Activated naive CD8-positive, alpha-beta T cell (primary cell): Measurements from ENCODE around the gene KIAA1671.

Experiments used
- H3K27ac Mint-ChIP-seq: one replicate; pipeline ENCODE4 v1.8.0; 2021; ENCODE audit warnings: mixed read lengths
- H3K27me3 Mint-ChIP-seq: one replicate; pipeline ENCODE4 v1.8.0; 2021; ENCODE audit warnings: mixed read lengths
- H3K36me3 Mint-ChIP-seq: one replicate; pipeline ENCODE4 v1.8.0; 2021; ENCODE audit warnings: mixed read lengths
- H3K4me1 Mint-ChIP-seq: one replicate; pipeline ENCODE4 v1.8.0; 2021; ENCODE audit warnings: low read depth, mixed read lengths
- H3K4me3 Mint-ChIP-seq: one replicate; pipeline ENCODE4 v1.8.0; 2021; ENCODE audit warnings: mild to moderate bottlenecking, mixed read lengths
- H3K9me3 Mint-ChIP-seq: one replicate; pipeline ENCODE4 v1.8.0; 2021; ENCODE audit warnings: low read depth, mixed read lengths

KIAA1671 gene

GRCh38 chr22:25007444-25008106 lies 55.1 kb downstream of the KIAA1671 start:
- H3K36me3 Mint-ChIP-seq, result no peaks in the 10 kb centered on the region
- no peaks in the 10 kb centered on the region for H3K4me1 Mint-ChIP-seq
- no peak overlapping the region for H3K4me3 Mint-ChIP-seq
- H3K9me3 Mint-ChIP-seq, result no peaks in the 10 kb centered on the region
- no peaks in the 10 kb centered on the region for H3K27me3 Mint-ChIP-seq
- H3K27ac Mint-ChIP-seq, result no peak overlapping the region

- Mint-ChIP-seq H3K4me1 (no peaks in the 10 kb centered on the region), H3K27ac (no peak overlapping the region), H3K36me3 (no peaks in the 10 kb centered on the region), H3K4me3 (no peak overlapping the region), H3K9me3 (no peaks in the 10 kb centered on the region), H3K27me3 (no peaks in the 10 kb centered on the region)
Measured at GRCh38 chr22:25008666-25009065, 56.1 kb downstream of the KIAA1671 start.

GRCh38 chr22:25012741-25013143 lies 60.2 kb downstream of the KIAA1671 start:
- Mint-ChIP-seq H3K4me3 (no peak overlapping the region), H3K27ac (no peak overlapping the region), H3K36me3 (no peaks in the 10 kb centered on the region), H3K4me1 (no peaks in the 10 kb centered on the region), H3K27me3 (no peaks in the 10 kb centered on the region), H3K9me3 (no peaks in the 10 kb centered on the region)

GRCh38 chr22:25013607-25014006 lies 61.1 kb downstream of the KIAA1671 start:
- H3K4me1 Mint-ChIP-seq, result no peaks in the 10 kb centered on the region
- no peak overlapping the region for H3K4me3 Mint-ChIP-seq
- no peaks in the 10 kb centered on the region for H3K36me3 Mint-ChIP-seq

GRCh38 chr22:25014896-25015755 lies 62.6 kb downstream of the KIAA1671 start:
- no peaks in the 10 kb centered on the region for H3K4me1 Mint-ChIP-seq
- H3K36me3 Mint-ChIP-seq, result no peaks in the 10 kb centered on the region
- H3K4me3 Mint-ChIP-seq, result no peak overlapping the region
- no peak overlapping the region for H3K27ac Mint-ChIP-seq
- no peaks in the 10 kb centered on the region for H3K27me3 Mint-ChIP-seq
- no peaks in the 10 kb centered on the region for H3K9me3 Mint-ChIP-seq

More at GRCh38 chr22:25013607-25014006, 61.1 kb downstream of the KIAA1671 start:
- no peak overlapping the region for H3K27ac Mint-ChIP-seq
- no peaks in the 10 kb centered on the region for H3K9me3 Mint-ChIP-seq
- H3K27me3 Mint-ChIP-seq, result no peaks in the 10 kb centered on the region

GRCh38 chr22:25016311-25016710 lies 63.8 kb downstream of the KIAA1671 start:
- Mint-ChIP-seq H3K4me3 (no peak overlapping the region), H3K9me3 (no peaks in the 10 kb centered on the region), H3K4me1 (no peaks in the 10 kb centered on the region), H3K27me3 (peaks cover 5% of the 10 kb centered on the region), H3K27ac (no peak overlapping the region), H3K36me3 (no peaks in the 10 kb centered on the region)

- Mint-ChIP-seq H3K27me3 (peaks cover 5% of the 10 kb centered on the region), H3K9me3 (no peaks in the 10 kb centered on the region)
Measured at GRCh38 chr22:25018009-25018408, 65.5 kb downstream of the KIAA1671 start.

GRCh38 chr22:25019427-25020184 lies 67.1 kb downstream of the KIAA1671 start:
- Mint-ChIP-seq H3K4me3 (no peak overlapping the region), H3K36me3 (no peaks in the 10 kb centered on the region), H3K27me3 (peaks cover 5% of the 10 kb centered on the region), H3K27ac (no peak overlapping the region), H3K9me3 (no peaks in the 10 kb centered on the region), H3K4me1 (no peaks in the 10 kb centered on the region)

More at GRCh38 chr22:25018009-25018408, 65.5 kb downstream of the KIAA1671 start:
- no peaks in the 10 kb centered on the region for H3K4me1 Mint-ChIP-seq
- H3K27ac Mint-ChIP-seq, result no peak overlapping the region
- H3K4me3 Mint-ChIP-seq, result no peak overlapping the region
- no peaks in the 10 kb centered on the region for H3K36me3 Mint-ChIP-seq

GRCh38 chr22:25021409-25021808 lies 68.9 kb downstream of the KIAA1671 start:
- no peaks in the 10 kb centered on the region for H3K9me3 Mint-ChIP-seq
- no peak overlapping the region for H3K4me3 Mint-ChIP-seq
- no peaks in the 10 kb centered on the region for H3K36me3 Mint-ChIP-seq
- peaks cover 5% of the 10 kb centered on the region for H3K27me3 Mint-ChIP-seq
- no peak overlapping the region for H3K27ac Mint-ChIP-seq
- peaks cover 4% of the 10 kb centered on the region for H3K4me1 Mint-ChIP-seq

GRCh38 chr22:25021976-25022711 lies 69.6 kb downstream of the KIAA1671 start:
- Mint-ChIP-seq H3K4me3 (no peak overlapping the region), H3K36me3 (no peaks in the 10 kb centered on the region), H3K27ac (no peak overlapping the region), H3K9me3 (no peaks in the 10 kb centered on the region), H3K27me3 (peaks cover 5% of the 10 kb centered on the region), H3K4me1 (peaks cover 4% of the 10 kb centered on the region)

- H3K36me3 Mint-ChIP-seq, result no peaks in the 10 kb centered on the region
- H3K4me3 Mint-ChIP-seq, result no peak overlapping the region
- peaks cover 5% of the 10 kb centered on the region for H3K27me3 Mint-ChIP-seq
- H3K4me1 Mint-ChIP-seq, result peaks cover 4% of the 10 kb centered on the region
- no peak overlapping the region for H3K27ac Mint-ChIP-seq
- H3K9me3 Mint-ChIP-seq, result no peaks in the 10 kb centered on the region
Measured at GRCh38 chr22:25023879-25024278, 71.4 kb downstream of the KIAA1671 start.

GRCh38 chr22:25024895-25025294 lies 72.4 kb downstream of the KIAA1671 start:
- Mint-ChIP-seq H3K9me3 (no peaks in the 10 kb centered on the region), H3K4me1 (peaks cover 4% of the 10 kb centered on the region), H3K36me3 (no peaks in the 10 kb centered on the region), H3K27ac (no peak overlapping the region), H3K27me3 (peaks cover 5% of the 10 kb centered on the region), H3K4me3 (no peak overlapping the region)

GRCh38 chr22:25025491-25026400 lies 73.2 kb downstream of the KIAA1671 start:
- H3K36me3 Mint-ChIP-seq, result no peaks in the 10 kb centered on the region
- H3K9me3 Mint-ChIP-seq, result no peaks in the 10 kb centered on the region
- H3K27ac Mint-ChIP-seq, result no peak overlapping the region
- peaks cover 4% of the 10 kb centered on the region for H3K4me1 Mint-ChIP-seq
- peaks cover under 1% of the 10 kb centered on the region for H3K27me3 Mint-ChIP-seq
- no peak overlapping the region for H3K4me3 Mint-ChIP-seq
